Neural cell (in vitro differentiated cells): ENCODE data around the gene FSD1L. TPM values are rescaled to one million over a fixed set of nuclear protein-coding genes. Genes with fewer than 3 reads are reported as not detected.

ENCODE experiments used
- H2AFZ ChIP-seq: fragments of 200-600, 300-800 bp; sonication (generic), shearing (Covaris generic); 2 replicates; pipeline ENCODE4 v1.6.0; 2014; ENCODE audit warnings: low read depth, mild to moderate bottlenecking, antibody characterized with exemption, low read length, moderate library complexity
- H3F3A ChIP-seq: fragments of 200-600 bp; shearing (Covaris generic); 2 replicates; pipeline ENCODE4 v1.6.1; 2016; ENCODE audit warnings: mild to moderate bottlenecking, moderate library complexity, mixed read lengths, antibody characterized with exemption, low read length; ENCODE audit not compliant: insufficient read depth, poor library complexity, severe bottlenecking
- H3K27ac ChIP-seq: fragments of 200-600, 300-800 bp; sonication (generic), shearing (Covaris generic); 2 replicates; pipeline ENCODE4 v1.5.1; 2014; ENCODE audit warnings: mild to moderate bottlenecking, low read length, moderate library complexity
- H3K27me3 ChIP-seq: fragments of 300-800, 200-600 bp; sonication (generic), shearing (Covaris generic); 2 replicates; pipeline ENCODE4 v1.6.0; 2014; ENCODE audit warnings: mild to moderate bottlenecking, low read depth, low read length, moderate library complexity; ENCODE audit not compliant: insufficient read depth
- H3K36me3 ChIP-seq: fragments of 300-800, 200-600 bp; sonication (generic), shearing (Covaris generic); 2 replicates; pipeline ENCODE4 v1.5.1; 2014; ENCODE audit warnings: mild to moderate bottlenecking, antibody characterized with exemption, low read length, moderate library complexity; ENCODE audit not compliant: insufficient read depth
- H3K4me2 ChIP-seq: fragments of 300-800, 200-600 bp; sonication (generic), shearing (Covaris generic); 2 replicates; pipeline ENCODE4 v1.6.0; 2014; ENCODE audit warnings: mild to moderate bottlenecking, low read length
- H3K4me3 ChIP-seq: fragments of 300-800, 200-600 bp; sonication (generic), shearing (Covaris generic); 2 replicates; pipeline ENCODE4 v1.5.1; 2014; ENCODE audit warnings: mild to moderate bottlenecking, low read length, moderate library complexity
- H3K79me2 ChIP-seq: fragments of 200-600 bp; shearing (Covaris generic); replicated peaks from 2 replicates; pipeline ENCODE4 v1.6.0; 2014; ENCODE audit warnings: mild to moderate bottlenecking, low read length, moderate library complexity; ENCODE audit not compliant: insufficient read depth
- H3K9ac ChIP-seq: fragments of 300-800, 200-600 bp; sonication (generic), shearing (Covaris generic); 2 replicates; pipeline ENCODE4 v1.6.1; 2016; ENCODE audit warnings: mild to moderate bottlenecking, low read length, mixed read lengths
- H3K9me2 ChIP-seq: fragments of 200-600 bp; shearing (Covaris generic); 2 replicates; pipeline ENCODE4 v1.6.1; 2016; ENCODE audit warnings: mild to moderate bottlenecking, low read length, mixed read lengths; ENCODE audit not compliant: insufficient read depth
- H3K9me3 ChIP-seq: fragments of 200-600, 300-800 bp; sonication (generic), shearing (Covaris generic); 2 replicates; pipeline ENCODE4 v1.6.1; 2016; ENCODE audit warnings: mild to moderate bottlenecking, mixed run types, low read length, moderate library complexity, mixed read lengths
- H4K20me1 ChIP-seq: fragments of 200-600 bp; shearing (Covaris generic); 2 replicates; pipeline ENCODE4 v1.6.1; 2016; ENCODE audit warnings: mild to moderate bottlenecking, mixed run types; ENCODE audit not compliant: insufficient read depth
- CTCF ChIP-seq: fragments of 450-650 bp; IDR thresholded peaks from 2 replicates; pipeline ENCODE4 v1.5.1; 2014; ENCODE audit warnings: antibody characterized with exemption, mild to moderate bottlenecking, moderate library complexity; ENCODE audit not compliant: poor library complexity, severe bottlenecking
- EP300 ChIP-seq: fragments of 450-650 bp; conservative IDR thresholded peaks from 2 replicates; pipeline ENCODE4 v1.6.1; 2014; ENCODE audit warnings: antibody characterized with exemption, mild to moderate bottlenecking, moderate library complexity; ENCODE audit not compliant: poor library complexity, severe bottlenecking
- EZH2 ChIP-seq: fragments of 200-600, 300-800 bp; shearing (Covaris generic), sonication (generic); IDR thresholded peaks from 2 replicates; pipeline ENCODE4 v1.6.1; 2014; ENCODE audit warnings: antibody characterized with exemption, low read length, borderline replicate concordance, mild to moderate bottlenecking; ENCODE audit not compliant: insufficient read depth, poor library complexity, severe bottlenecking
- MXI1 ChIP-seq: fragments of 450-650 bp; conservative IDR thresholded peaks from 2 replicates; pipeline ENCODE4 v1.6.1; 2014; ENCODE audit warnings: antibody characterized with exemption, mild to moderate bottlenecking; ENCODE audit not compliant: poor library complexity, severe bottlenecking
- POLR2AphosphoS5 ChIP-seq: IDR thresholded peaks from 2 replicates; pipeline ENCODE4 v1.6.1; 2012
- RAD21 ChIP-seq: fragments of 450-650 bp; conservative IDR thresholded peaks from 2 replicates; pipeline ENCODE4 v1.6.1; 2014; ENCODE audit warnings: antibody characterized with exemption, mild to moderate bottlenecking, moderate library complexity
- SMC3 ChIP-seq: fragments of 450-650 bp; conservative IDR thresholded peaks from 2 replicates; pipeline ENCODE4 v1.6.1; 2014; ENCODE audit warnings: antibody characterized with exemption, mild to moderate bottlenecking, moderate library complexity; ENCODE audit not compliant: poor library complexity
- TAF1 ChIP-seq: IDR thresholded peaks from 2 replicates; pipeline ENCODE4 v1.6.1; 2012; ENCODE audit warnings: low read depth
- polyA plus RNA-seq: library from polyadenylated mRNA; depleted of rRNA; stranded (reverse); fragments of >200 nt; gene quantifications from 2 replicates; pipeline ENCODE4 v1.2.3, GENCODE V29; 2014
- TF ChIP-seq, protein P1 (sequence below): IDR thresholded peaks from 2 replicates; pipeline ENCODE4 v1.6.1; 2012; ENCODE audit warnings: borderline replicate concordance

The FSD1L gene
- polyA plus RNA-seq, 1 donor from 2014 or later, result 42.8 TPM

GRCh38 chr9:105500108-105500766 lies 52.4 kb downstream of the FSD1L start:
- H3K4me2 ChIP-seq, result no peak overlapping the region
- no peaks in the 10 kb centered on the region for H3F3A ChIP-seq
- no peaks in the 10 kb centered on the region for H4K20me1 ChIP-seq
- no peak overlapping the region for H3K4me3 ChIP-seq
- H3K36me3 ChIP-seq, result peaks cover 4% of the 10 kb centered on the region
- H3K9ac ChIP-seq, result no peak overlapping the region
- peaks cover 8% of the 10 kb centered on the region for H3K79me2 ChIP-seq
- no peaks in the 10 kb centered on the region for H3K27me3 ChIP-seq
- no peak overlapping the region for H2AFZ ChIP-seq
- H3K9me3 ChIP-seq, result no peaks in the 10 kb centered on the region
- no peak overlapping the region for H3K27ac ChIP-seq
- no peak for TF ChIP-seq EZH2
- TF ChIP-seq MXI1, result no peak
- H3K9me2 ChIP-seq, result no peaks in the 10 kb centered on the region

DNA sequence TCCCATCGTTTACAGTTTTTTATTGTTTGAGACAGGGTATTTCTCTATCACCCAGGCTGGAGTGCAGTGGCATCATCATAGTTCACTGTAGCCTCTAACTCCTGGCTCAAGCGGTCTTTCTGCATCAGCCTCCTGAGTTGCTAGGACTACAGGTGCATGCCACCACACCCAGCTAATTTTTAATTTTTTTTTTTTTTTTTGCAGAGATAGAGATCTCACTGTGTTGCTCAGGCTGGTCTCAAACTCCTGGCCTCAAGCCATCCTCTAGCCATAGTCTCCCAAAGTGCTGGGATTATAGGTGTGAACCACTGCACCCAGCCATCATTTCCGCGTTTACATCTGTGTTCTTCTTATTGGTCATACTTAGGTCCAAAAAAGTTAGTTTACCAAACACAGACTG lies 53.6 kb downstream of the FSD1L start:
- H3K9ac ChIP-seq, result no peak overlapping the region
- no peak overlapping the region for H2AFZ ChIP-seq
- no peak overlapping the region for H3K27ac ChIP-seq
- no peaks in the 10 kb centered on the region for H4K20me1 ChIP-seq
- TF ChIP-seq RAD21 (no peak), EZH2 (no peak)
- TF ChIP-seq, protein P1, sequence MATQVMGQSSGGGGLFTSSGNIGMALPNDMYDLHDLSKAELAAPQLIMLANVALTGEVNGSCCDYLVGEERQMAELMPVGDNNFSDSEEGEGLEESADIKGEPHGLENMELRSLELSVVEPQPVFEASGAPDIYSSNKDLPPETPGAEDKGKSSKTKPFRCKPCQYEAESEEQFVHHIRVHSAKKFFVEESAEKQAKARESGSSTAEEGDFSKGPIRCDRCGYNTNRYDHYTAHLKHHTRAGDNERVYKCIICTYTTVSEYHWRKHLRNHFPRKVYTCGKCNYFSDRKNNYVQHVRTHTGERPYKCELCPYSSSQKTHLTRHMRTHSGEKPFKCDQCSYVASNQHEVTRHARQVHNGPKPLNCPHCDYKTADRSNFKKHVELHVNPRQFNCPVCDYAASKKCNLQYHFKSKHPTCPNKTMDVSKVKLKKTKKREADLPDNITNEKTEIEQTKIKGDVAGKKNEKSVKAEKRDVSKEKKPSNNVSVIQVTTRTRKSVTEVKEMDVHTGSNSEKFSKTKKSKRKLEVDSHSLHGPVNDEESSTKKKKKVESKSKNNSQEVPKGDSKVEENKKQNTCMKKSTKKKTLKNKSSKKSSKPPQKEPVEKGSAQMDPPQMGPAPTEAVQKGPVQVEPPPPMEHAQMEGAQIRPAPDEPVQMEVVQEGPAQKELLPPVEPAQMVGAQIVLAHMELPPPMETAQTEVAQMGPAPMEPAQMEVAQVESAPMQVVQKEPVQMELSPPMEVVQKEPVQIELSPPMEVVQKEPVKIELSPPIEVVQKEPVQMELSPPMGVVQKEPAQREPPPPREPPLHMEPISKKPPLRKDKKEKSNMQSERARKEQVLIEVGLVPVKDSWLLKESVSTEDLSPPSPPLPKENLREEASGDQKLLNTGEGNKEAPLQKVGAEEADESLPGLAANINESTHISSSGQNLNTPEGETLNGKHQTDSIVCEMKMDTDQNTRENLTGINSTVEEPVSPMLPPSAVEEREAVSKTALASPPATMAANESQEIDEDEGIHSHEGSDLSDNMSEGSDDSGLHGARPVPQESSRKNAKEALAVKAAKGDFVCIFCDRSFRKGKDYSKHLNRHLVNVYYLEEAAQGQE, result no peak
- peaks cover 8% of the 10 kb centered on the region for H3K79me2 ChIP-seq
- no peaks in the 10 kb centered on the region for H3K27me3 ChIP-seq
- H3K4me2 ChIP-seq, result no peak overlapping the region
- H3K36me3 ChIP-seq, result peaks cover 4% of the 10 kb centered on the region
- no peak overlapping the region for H3K4me3 ChIP-seq
- no peaks in the 10 kb centered on the region for H3K9me3 ChIP-seq
- no peaks in the 10 kb centered on the region for H3F3A ChIP-seq
- no peaks in the 10 kb centered on the region for H3K9me2 ChIP-seq

- Histone ChIP-seq H3K9ac (no peak overlapping the region), H3F3A (no peaks in the 10 kb centered on the region), H3K79me2 (peaks cover 8% of the 10 kb centered on the region), H3K4me3 (no peak overlapping the region), H3K27ac (no peak overlapping the region), H3K9me2 (no peaks in the 10 kb centered on the region), H3K27me3 (no peaks in the 10 kb centered on the region), H3K36me3 (peaks cover 4% of the 10 kb centered on the region), H4K20me1 (no peaks in the 10 kb centered on the region), H2AFZ (no peak overlapping the region), H3K4me2 (no peak overlapping the region), H3K9me3 (no peaks in the 10 kb centered on the region)
- no peak for TF ChIP-seq POLR2AphosphoS5
- no peak for TF ChIP-seq CTCF
- TF ChIP-seq EP300, result no peak
- no peak for TF ChIP-seq EZH2
- TF ChIP-seq, protein P1, result no peak
- no peak for TF ChIP-seq RAD21
- TF ChIP-seq MXI1, result no peak
- no peak for TF ChIP-seq TAF1
- no peak for TF ChIP-seq SMC3
These were observed 54.4 kb downstream of the FSD1L start for GRCh38 chr9:105502276-105502675.
